ENCODE results near the gene PCDH9. TPM values are rescaled to one million over a fixed set of nuclear protein-coding genes. Genes with fewer than 3 reads are reported as not detected.

Gene PCDH9, protein sequence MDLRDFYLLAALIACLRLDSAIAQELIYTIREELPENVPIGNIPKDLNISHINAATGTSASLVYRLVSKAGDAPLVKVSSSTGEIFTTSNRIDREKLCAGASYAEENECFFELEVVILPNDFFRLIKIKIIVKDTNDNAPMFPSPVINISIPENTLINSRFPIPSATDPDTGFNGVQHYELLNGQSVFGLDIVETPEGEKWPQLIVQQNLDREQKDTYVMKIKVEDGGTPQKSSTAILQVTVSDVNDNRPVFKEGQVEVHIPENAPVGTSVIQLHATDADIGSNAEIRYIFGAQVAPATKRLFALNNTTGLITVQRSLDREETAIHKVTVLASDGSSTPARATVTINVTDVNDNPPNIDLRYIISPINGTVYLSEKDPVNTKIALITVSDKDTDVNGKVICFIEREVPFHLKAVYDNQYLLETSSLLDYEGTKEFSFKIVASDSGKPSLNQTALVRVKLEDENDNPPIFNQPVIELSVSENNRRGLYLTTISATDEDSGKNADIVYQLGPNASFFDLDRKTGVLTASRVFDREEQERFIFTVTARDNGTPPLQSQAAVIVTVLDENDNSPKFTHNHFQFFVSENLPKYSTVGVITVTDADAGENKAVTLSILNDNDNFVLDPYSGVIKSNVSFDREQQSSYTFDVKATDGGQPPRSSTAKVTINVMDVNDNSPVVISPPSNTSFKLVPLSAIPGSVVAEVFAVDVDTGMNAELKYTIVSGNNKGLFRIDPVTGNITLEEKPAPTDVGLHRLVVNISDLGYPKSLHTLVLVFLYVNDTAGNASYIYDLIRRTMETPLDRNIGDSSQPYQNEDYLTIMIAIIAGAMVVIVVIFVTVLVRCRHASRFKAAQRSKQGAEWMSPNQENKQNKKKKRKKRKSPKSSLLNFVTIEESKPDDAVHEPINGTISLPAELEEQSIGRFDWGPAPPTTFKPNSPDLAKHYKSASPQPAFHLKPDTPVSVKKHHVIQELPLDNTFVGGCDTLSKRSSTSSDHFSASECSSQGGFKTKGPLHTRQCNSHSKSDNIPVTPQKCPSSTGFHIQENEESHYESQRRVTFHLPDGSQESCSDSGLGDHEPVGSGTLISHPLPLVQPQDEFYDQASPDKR (N-terminal part only)
- under 1 TPM; 0.12 to 0.34 TPM for total RNA-seq

DNA sequence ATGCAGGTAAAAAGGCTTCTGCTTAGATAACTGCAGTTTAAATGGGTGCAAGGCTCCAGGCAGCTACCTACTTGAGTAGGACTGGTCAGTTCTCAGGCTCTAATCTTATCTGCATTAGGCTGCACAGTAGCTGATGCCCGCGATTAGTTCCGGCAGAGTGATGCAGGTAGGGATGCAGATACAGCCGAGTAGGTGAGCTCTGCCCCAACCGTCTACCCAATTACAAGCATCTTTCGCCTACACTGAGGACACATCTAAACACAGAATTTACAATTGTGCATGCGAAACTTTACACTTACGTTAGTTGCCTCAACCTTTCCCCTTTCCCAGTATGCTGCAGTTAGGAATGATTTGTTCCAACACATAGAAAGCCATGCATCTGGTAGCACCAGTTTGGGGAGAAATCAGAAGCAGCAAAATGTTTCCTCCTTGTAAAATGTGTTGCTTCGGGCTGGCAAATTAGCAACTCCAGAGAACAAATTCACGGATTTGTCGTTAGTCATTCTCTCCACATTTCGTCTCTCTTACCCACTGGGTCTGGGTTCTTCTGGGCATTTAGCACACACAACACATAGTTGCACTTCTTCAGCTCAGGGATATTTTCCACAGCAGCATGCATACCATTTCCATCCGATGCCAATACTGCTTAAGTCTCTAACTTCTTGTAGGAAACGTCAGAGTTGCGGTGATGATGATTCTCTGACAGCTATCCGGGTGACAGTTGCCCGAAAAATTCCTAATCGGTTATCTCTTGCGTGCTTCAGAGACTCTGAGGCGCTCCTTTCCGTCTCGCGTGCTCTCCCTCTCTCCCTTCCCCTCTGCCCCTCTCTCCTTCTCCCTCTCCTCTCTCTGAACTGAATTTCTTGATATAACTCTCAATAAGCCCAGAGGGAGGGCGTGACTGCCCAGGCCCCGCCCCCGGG, at the start of gene PCDH9:
TSS of gene PCDH9 (minus strand) at position 856 of the 923 bp plus-strand sequence. CDS start 1,896 bp downstream, outside the sequence.
- H3K9me3 Mint-ChIP-seq: no peaks in the 10 kb centered on the region

DNA sequence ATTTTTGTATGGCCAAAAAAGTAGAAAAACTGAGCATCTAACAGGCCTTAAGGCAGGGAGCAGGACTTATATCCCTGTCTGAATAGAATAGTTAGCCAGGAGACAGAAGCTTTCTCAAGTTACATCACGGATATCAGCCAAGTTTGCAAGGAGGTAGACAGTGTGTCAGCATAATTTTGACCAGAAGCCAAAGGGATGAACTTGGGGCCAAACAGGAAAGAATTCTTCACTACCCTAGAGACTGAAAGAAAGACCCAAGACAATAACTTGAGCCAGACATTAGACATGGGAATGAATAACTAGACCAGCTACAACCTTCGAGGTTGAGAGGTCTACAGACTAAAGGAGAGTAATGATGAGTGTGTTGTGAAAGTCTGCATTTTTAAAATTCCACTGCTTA, 48.1 kb upstream of the PCDH9 start:
- no peaks in the 10 kb centered on the region for H3K4me1 Mint-ChIP-seq (ENCODE audit: low read depth)
- H3K27ac Mint-ChIP-seq: no peak overlapping the region
- peaks cover 3 to 5% of the 10 kb centered on the region in 2 donors for H3K9me3 Mint-ChIP-seq
- no peak for ATAC-seq (replicated peaks in 1 of 2)
- no peaks in the 10 kb centered on the region for H3K36me3 Mint-ChIP-seq (ENCODE audit: insufficient read depth in 2 of 2)
- H3K4me3 Mint-ChIP-seq: no peak overlapping the region
- H3K27me3 Mint-ChIP-seq (ENCODE audit: low read depth): peaks cover 6% of the 10 kb centered on the region
- DNase-seq: no peak

More for the DNA sequence above, at the start of gene PCDH9:
- Mint-ChIP-seq H3K27ac (no peak within 1 kb of the TSS), H3K4me3 (no peak within 1 kb of the TSS), H3K4me1 (ENCODE audit: low read depth) (no peaks in the 10 kb centered on the region), H3K27me3 (ENCODE audit: low read depth) (peaks cover 16% of the 10 kb centered on the region), H3K36me3 (ENCODE audit: insufficient read depth in 2 of 2) (no peaks in the 10 kb centered on the region)
- DNase-seq: no peak
- no peak for ATAC-seq (replicated peaks in 1 of 2)

DNA sequence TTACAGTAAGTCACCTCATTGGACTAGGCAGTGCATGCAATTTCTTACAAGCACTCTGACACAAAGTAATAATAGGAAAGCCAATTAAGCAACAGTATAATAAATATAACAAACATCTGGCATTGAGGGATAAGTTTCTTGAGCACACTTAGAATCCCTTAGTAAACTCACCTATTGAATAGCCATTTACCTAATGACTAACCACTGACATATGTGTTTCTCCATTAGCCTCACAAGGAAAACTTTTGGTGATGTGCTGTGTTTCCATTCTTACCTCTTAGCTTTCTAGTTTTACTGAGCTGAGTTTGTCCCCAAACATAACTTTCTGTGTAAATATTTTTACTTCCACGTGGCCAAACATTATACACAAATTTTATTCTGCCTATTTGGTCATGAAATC, 47.4 kb upstream of the PCDH9 start:
- DNase-seq: no peak
- H3K9me3 Mint-ChIP-seq: peaks cover 3 to 5% of the 10 kb centered on the region in 2 donors
- no peaks in the 10 kb centered on the region for H3K36me3 Mint-ChIP-seq (ENCODE audit: insufficient read depth in 2 of 2)
- H3K27me3 Mint-ChIP-seq (ENCODE audit: low read depth): peaks cover 6% of the 10 kb centered on the region
- no peaks in the 10 kb centered on the region for H3K4me1 Mint-ChIP-seq (ENCODE audit: low read depth)
- H3K4me3 Mint-ChIP-seq: no peak overlapping the region
- no peak for ATAC-seq (replicated peaks in 1 of 2)
- no peak overlapping the region for H3K27ac Mint-ChIP-seq

DNA sequence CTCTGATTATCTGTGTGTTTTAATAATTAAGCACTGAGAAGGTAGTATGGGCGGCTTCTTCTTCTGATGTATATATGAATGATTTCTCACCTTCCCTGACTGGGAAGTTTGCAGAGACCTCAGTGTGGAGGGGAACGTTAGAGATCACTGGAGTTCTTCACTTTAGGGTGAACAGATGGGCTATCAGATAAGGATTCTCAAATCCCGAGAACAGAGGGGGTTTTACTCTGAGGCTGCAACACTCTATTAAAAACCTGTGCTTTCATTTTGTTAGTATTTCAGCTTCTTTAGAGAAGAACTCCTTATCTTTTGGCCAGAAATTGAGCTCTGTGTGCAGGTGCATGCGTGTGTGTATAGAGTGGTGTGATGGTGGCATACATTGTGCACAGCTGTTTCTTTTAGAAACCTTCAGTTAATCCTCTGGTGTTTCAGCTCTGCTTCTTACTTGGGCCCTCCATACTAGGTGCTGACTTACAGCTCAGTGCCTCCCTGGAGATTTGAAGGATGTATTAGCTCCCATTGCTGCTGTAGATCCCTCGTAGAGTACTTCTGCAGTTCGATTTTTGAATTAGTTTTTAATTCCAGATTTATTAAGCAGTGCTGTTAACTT, 45.3 kb upstream of the PCDH9 start:
- no peaks in the 10 kb centered on the region for H3K4me1 Mint-ChIP-seq (ENCODE audit: low read depth)
- H3K36me3 Mint-ChIP-seq (ENCODE audit: insufficient read depth in 2 of 2): no peaks in the 10 kb centered on the region
- no peak overlapping the region for H3K27ac Mint-ChIP-seq
- peaks cover 6% of the 10 kb centered on the region for H3K27me3 Mint-ChIP-seq (ENCODE audit: low read depth)
- no peak for ATAC-seq (replicated peaks in 1 of 2)
- H3K4me3 Mint-ChIP-seq: no peak overlapping the region
- H3K9me3 Mint-ChIP-seq: peaks cover 3 to 5% of the 10 kb centered on the region in 2 donors
- DNase-seq: no peak

DNA sequence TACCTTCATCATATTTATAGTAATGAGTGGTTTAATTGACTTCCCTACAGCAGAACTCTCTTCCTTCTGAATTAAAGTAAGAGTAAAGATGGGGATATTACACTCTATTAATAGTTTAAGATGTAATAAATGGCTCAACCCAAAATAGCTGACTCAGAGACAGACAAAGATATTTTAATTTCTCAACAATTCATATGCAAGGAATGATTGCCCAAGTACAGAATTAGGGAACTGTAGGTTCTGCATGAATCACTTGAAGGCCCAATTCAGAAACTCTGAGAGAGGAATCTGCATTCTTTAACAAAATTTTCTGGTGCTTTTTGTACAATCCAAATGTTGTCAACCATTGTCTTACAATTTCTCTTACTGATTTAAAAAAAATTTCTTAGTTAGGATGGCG, 42.9 kb upstream of the PCDH9 start:
- H3K4me3 Mint-ChIP-seq: no peak overlapping the region
- no peaks in the 10 kb centered on the region for H3K36me3 Mint-ChIP-seq (ENCODE audit: insufficient read depth in 2 of 2)
- H3K4me1 Mint-ChIP-seq (ENCODE audit: low read depth): no peaks in the 10 kb centered on the region
- H3K27ac Mint-ChIP-seq: no peak overlapping the region
- no peak for ATAC-seq (replicated peaks in 1 of 2)
- peaks cover 6% of the 10 kb centered on the region for H3K27me3 Mint-ChIP-seq (ENCODE audit: low read depth)
- DNase-seq: no peak
- H3K9me3 Mint-ChIP-seq: peaks cover 3 to 5% of the 10 kb centered on the region in 2 donors

DNA sequence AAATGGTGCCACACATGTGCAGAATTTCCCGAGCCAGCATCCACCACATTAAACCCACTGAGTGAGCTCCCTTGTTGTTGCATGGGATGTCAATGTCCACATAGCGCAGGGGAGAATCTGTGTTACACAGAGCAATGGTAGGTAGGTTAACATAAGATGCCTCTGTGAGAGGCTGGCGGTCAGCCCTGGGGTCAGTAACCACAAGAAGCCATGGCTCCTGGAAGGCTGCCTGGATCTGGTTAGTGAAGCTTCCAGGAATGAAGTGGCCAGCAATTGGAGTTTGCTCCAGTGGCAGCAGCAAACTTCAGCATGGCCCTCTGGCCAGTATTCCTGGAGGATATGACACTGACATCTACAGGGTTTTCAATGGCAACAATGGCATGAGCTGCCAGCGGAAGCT, 37.0 kb upstream of the PCDH9 start:
- Mint-ChIP-seq H3K27me3 (ENCODE audit: low read depth) (no peaks in the 10 kb centered on the region), H3K9me3 (peaks cover 0 to 2% of the 10 kb centered on the region in 2 donors), H3K4me1 (ENCODE audit: low read depth) (no peaks in the 10 kb centered on the region), H3K36me3 (ENCODE audit: insufficient read depth in 2 of 2) (no peaks in the 10 kb centered on the region), H3K4me3 (no peak overlapping the region), H3K27ac (no peak overlapping the region)
- no peak for ATAC-seq (replicated peaks in 1 of 2)
- DNase-seq: no peak

DNA sequence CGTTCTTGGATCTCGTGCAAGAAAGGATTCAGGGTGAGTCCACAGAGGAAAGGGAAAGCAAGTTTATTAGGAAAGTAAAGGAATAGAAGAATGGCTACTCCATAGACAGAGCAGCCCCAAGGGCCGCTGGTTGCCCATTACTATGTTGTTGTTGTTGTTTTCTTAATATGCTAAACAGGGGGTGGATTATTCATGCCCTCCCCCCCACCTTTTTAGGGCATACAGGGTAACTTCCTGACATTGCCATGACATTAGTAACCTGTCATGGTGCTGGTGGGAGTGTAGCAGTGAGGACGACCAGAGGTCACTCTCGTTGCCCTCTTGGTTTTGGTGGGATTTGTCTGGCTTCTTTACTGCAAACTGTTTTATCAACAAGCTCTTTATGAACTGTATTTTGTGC, 29.1 kb upstream of the PCDH9 start:
- Mint-ChIP-seq H3K27me3 (ENCODE audit: low read depth) (no peaks in the 10 kb centered on the region), H3K4me1 (ENCODE audit: low read depth) (no peaks in the 10 kb centered on the region), H3K9me3 (no peaks in the 10 kb centered on the region), H3K4me3 (no peak overlapping the region), H3K27ac (no peak overlapping the region), H3K36me3 (ENCODE audit: insufficient read depth in 2 of 2) (no peaks in the 10 kb centered on the region)
- DNase-seq: no peak
- no peak for ATAC-seq (replicated peaks in 1 of 2)

DNA sequence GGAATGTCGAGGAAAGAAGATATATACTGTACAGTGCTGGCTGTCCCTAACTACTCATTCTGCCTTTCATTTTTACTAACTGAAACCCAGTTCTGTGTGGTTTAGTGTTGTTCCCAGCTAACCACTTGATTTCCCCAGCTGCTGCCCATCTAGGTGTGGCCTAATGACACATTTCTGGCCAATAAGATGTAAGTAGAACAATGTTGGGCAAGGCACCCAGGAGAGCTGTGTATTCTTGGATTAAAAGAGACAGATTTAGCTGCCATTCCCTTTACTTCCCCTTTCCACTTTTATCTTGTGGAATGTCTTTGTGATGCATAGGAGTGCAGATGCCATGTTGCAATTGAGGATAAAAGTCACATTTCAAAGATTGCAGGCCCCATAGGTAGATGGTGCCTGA, 28.3 kb upstream of the PCDH9 start:
- ATAC-seq (replicated peaks in 1 of 2) (no peak), DNase-seq (no peak)
- no peaks in the 10 kb centered on the region for H3K27me3 Mint-ChIP-seq (ENCODE audit: low read depth)

DNA sequence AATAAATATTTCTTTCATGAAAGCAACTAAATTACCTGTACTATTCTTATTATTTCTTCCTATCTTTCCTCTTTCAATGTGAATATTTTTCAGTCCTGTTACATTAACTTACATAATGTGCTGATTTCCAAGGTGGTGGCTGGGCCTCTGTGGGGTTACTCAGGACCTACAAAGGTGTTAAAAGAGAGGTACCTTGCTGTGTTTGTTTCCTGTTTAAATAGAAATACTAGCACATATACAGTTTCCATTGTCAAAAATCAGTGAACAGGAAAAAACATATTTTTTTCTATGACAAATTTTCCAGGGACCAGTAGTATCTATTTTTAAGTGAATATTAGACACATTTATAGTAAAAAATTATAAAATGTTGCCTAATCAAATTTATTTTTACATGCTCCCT, 8.7 kb upstream of the PCDH9 start:
- no peaks in the 10 kb centered on the region for H3K27me3 Mint-ChIP-seq (ENCODE audit: low read depth)
- H3K36me3 Mint-ChIP-seq (ENCODE audit: insufficient read depth in 2 of 2): no peaks in the 10 kb centered on the region
- H3K4me3 Mint-ChIP-seq: no peak overlapping the region
- DNase-seq: no peak
- no peak for ATAC-seq (replicated peaks in 1 of 2)
- no peaks in the 10 kb centered on the region for H3K4me1 Mint-ChIP-seq (ENCODE audit: low read depth)
- no peaks in the 10 kb centered on the region for H3K9me3 Mint-ChIP-seq
- no peak overlapping the region for H3K27ac Mint-ChIP-seq

More for the DNA sequence above, 28.3 kb upstream of the PCDH9 start:
- Mint-ChIP-seq H3K27ac (no peak overlapping the region), H3K4me1 (ENCODE audit: low read depth) (no peaks in the 10 kb centered on the region), H3K4me3 (no peak overlapping the region), H3K9me3 (no peaks in the 10 kb centered on the region), H3K36me3 (ENCODE audit: insufficient read depth in 2 of 2) (no peaks in the 10 kb centered on the region)

DNA sequence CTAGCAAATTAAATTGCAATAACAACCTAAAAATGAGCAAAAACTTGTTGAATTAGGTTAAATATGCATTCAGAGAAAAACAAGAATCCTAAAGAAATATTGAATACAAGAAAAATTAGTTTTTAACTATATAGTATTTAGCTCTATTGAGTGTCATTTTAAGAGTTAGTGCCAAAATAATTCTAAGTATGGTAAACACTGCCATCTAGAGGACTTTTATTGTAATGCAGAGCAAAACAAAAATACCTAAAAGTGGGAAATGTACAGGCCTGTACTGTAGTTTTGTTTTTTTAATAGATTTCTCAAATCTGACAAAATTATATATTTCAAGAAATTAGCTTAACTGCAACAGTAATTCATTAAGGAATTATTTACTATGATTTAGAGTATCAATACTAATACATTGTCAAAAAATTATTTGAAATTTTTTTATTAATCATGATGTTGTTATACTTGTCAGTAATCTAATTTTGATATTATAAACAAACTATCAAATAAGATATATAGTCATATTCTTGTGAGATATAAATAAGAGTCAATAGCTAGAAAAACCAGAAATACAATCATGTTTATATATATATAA, 8.2 kb upstream of the PCDH9 start:
- DNase-seq: no peak
- H3K9me3 Mint-ChIP-seq: no peaks in the 10 kb centered on the region
- H3K36me3 Mint-ChIP-seq (ENCODE audit: insufficient read depth in 2 of 2): no peaks in the 10 kb centered on the region
- no peak for ATAC-seq (replicated peaks in 1 of 2)
- no peak overlapping the region for H3K4me3 Mint-ChIP-seq
- no peaks in the 10 kb centered on the region for H3K27me3 Mint-ChIP-seq (ENCODE audit: low read depth)
- H3K27ac Mint-ChIP-seq: no peak overlapping the region
- H3K4me1 Mint-ChIP-seq (ENCODE audit: low read depth): no peaks in the 10 kb centered on the region

DNA sequence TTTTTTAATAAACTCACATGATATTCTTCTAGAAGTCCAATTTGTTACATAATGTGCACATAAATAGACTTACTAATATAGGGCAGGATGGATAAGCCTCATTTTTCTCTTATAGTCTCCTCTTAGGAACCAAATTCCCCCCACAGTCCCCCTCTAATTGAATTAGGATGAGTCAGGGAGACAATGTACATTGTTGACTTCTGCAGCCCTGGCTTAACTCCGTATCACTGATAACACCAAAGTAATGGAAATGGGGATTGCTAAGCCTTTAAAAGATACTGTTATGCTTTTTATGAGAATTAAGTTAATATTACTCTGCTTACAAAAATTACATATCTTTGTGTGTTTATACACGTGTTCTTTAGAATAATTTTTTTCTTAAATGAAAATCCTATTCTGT, 5.1 kb upstream of the PCDH9 start:
- H3K9me3 Mint-ChIP-seq: no peaks in the 10 kb centered on the region
- DNase-seq: no peak
- ATAC-seq (replicated peaks in 1 of 2): no peak
- H3K27me3 Mint-ChIP-seq (ENCODE audit: low read depth): peaks cover 16% of the 10 kb centered on the region
- H3K4me1 Mint-ChIP-seq (ENCODE audit: low read depth): no peaks in the 10 kb centered on the region
- H3K36me3 Mint-ChIP-seq (ENCODE audit: insufficient read depth in 2 of 2): no peaks in the 10 kb centered on the region
- no peak overlapping the region for H3K4me3 Mint-ChIP-seq
- H3K27ac Mint-ChIP-seq: no peak overlapping the region

DNA sequence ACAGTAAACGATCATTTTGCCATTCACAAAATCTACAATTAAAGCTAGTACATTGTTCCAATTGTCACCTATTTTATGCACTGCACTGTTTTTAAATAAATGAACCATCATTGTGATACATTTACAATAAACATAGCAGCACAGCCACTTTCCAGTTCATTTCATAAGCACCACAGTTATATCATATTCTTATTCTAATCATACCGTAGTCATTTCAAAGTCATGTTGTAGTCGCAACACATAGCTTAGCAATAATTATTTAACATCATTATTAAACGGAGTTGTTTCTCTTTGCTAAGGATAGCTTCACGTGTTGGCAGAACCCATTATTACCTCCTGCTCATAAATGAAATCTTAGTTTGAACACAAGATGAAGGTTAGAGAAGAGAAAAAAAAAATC, 2.2 kb upstream of the PCDH9 start:
- Mint-ChIP-seq H3K4me1 (ENCODE audit: low read depth) (no peaks in the 10 kb centered on the region), H3K27ac (no peak overlapping the region), H3K4me3 (no peak overlapping the region), H3K27me3 (ENCODE audit: low read depth) (peaks cover 16% of the 10 kb centered on the region), H3K9me3 (no peaks in the 10 kb centered on the region), H3K36me3 (ENCODE audit: insufficient read depth in 2 of 2) (no peaks in the 10 kb centered on the region)
- ATAC-seq (replicated peaks in 1 of 2) (no peak), DNase-seq (no peak)
